ENCODE data around the gene MYL11.
A peak's percentile ranks its signal among the peaks of the same experiment; 100 is the strongest.
"Not testable (repeated sequence)": the region's sequence is repeated elsewhere in the genome, so short reads cannot be mapped to it uniquely, and the experiment has no call there.

The MYL11 gene

GRCh38 chr16:30371248-30371816 lies 3.3 kb upstream of the MYL11 start:
- DNase-seq: no peak

- no peak for DNase-seq
Observed at GRCh38 chr16:30372038-30372712, 2.4 kb upstream of the MYL11 start.

GRCh38 chr16:30372725-30373124 lies 1.9 kb upstream of the MYL11 start:
- no peak for DNase-seq

GRCh38 chr16:30375864-30376263 lies 1.3 kb downstream of the MYL11 start:
- DNase-seq: no peak

GRCh38 chr16:30376461-30376902 lies 1.9 kb downstream of the MYL11 start:
- DNase-seq: no peak

- DNase-seq: no peak
Observed at GRCh38 chr16:30377050-30377811, 2.6 kb downstream of the MYL11 start.

GRCh38 chr16:30377812-30378235 lies 3.2 kb downstream of the MYL11 start:
- DNase-seq: peak; percentile 91

GRCh38 chr16:30378236-30379157 lies 3.9 kb downstream of the MYL11 start:
- peak; percentile 100 for DNase-seq

- no peak for DNase-seq
Observed at GRCh38 chr16:30379158-30379783, 4.7 kb downstream of the MYL11 start.

- no peak for DNase-seq
Observed at GRCh38 chr16:30380072-30380802, 5.6 kb downstream of the MYL11 start.

GRCh38 chr16:30380803-30381208 lies 6.2 kb downstream of the MYL11 start:
- no peak for DNase-seq

- DNase-seq: peak; percentile 43
Observed at GRCh38 chr16:30381291-30382041, 6.9 kb downstream of the MYL11 start.

- DNase-seq: peak; percentile 77
Observed at GRCh38 chr16:30382111-30382881, 7.7 kb downstream of the MYL11 start, which contains the start of gene SEPTIN1. SEPTIN1 (minus strand) TSS chr16:30382561; CDS start chr16:30382542, 19 bp downstream.

- no peak for DNase-seq
Observed at GRCh38 chr16:30383521-30383920, 8.9 kb downstream of the MYL11 start.

- DNase-seq: no peak
Observed at GRCh38 chr16:30394592-30395154, 20.1 kb downstream of the MYL11 start.

GRCh38 chr16:30395155-30395991 lies 20.8 kb downstream of the MYL11 start, which contains the start of gene ZNF48:
ZNF48 (plus strand) TSS chr16:30395420; CDS start chr16:30395795, 375 bp downstream.
- DNase-seq: peak; percentile 70

- no peak for DNase-seq
Observed at GRCh38 chr16:30395992-30396585, 21.5 kb downstream of the MYL11 start.

- not testable (repeated sequence) for DNase-seq
Observed at GRCh38 chr16:30396627-30397026, 22.0 kb downstream of the MYL11 start.

Data from activated T-cell treated with anti-CD3 and anti-CD28 coated beads, Interleukin-2, amount 50 U/mL, for 1 hour (primary cell).